Tibial nerve (tissue), 4 donors: Measurements from ENCODE around the gene ADGRL3. TPM values are rescaled to one million over a fixed set of nuclear protein-coding genes. Genes with fewer than 3 reads are reported as not detected.

Experiments used
- DNase-seq, 2 donors: peaks; one replicate each; pipeline ENCODE4 v3.0.0-alpha.2; 2019; ENCODE audit warnings: low spot score in 2 of 2
- H3K27ac ChIP-seq, 4 donors: fragments of 200-600 bp; sonication (generic) in 3 of 4; one replicate each; pipeline ENCODE4 v1.5.1; 2017 to 2019; ENCODE audit warnings: mild to moderate bottlenecking in 1 of 4
- H3K27me3 ChIP-seq, 2 donors: fragments of 200-600 bp; sonication (generic) in 1 of 2; one replicate each; pipeline versions ENCODE4 v1.5.1 to v1.6.0; 2017 to 2019
- H3K36me3 ChIP-seq, 3 donors: fragments of 200-600 bp; sonication (generic); one replicate each; pipeline ENCODE4 v1.5.1; 2018 to 2019
- H3K4me1 ChIP-seq, 4 donors: fragments of 200-600 bp; sonication (generic) in 3 of 4; one replicate each; pipeline ENCODE4 v1.5.1; 2017 to 2019
- H3K4me3 ChIP-seq, 4 donors: fragments of 200-600 bp; sonication (generic) in 3 of 4; one replicate each; pipeline ENCODE4 v1.5.1; 2017 to 2019; ENCODE audit warnings: mild to moderate bottlenecking in 1 of 4, moderate library complexity in 1 of 4
- H3K9me3 ChIP-seq, 4 donors: fragments of 200-600 bp; sonication (generic) in 3 of 4; one replicate each; pipeline ENCODE4 v1.5.1; 2017 to 2019
- CTCF ChIP-seq, 5 experiments: fragments of 200-600 bp in 3 of 5; fragments of 450-650 bp in 2 of 5; sonication (generic) in 3 of 5; IDR thresholded peaks; one replicate each; pipeline ENCODE4 v1.5.1; 2016 to 2019; ENCODE audit warnings: antibody characterized with exemption in 5 of 5, mild to moderate bottlenecking in 3 of 5, moderate library complexity in 2 of 5
- EP300 ChIP-seq, 2 donors: sonication (generic); formaldehyde crosslinking; IDR thresholded peaks; one replicate each; pipeline ENCODE4 v1.6.1; 2017; ENCODE audit warnings: antibody characterized with exemption in 2 of 2, mild to moderate bottlenecking in 1 of 2
- POLR2A ChIP-seq, 2 donors: fragments of 450-650 bp; IDR thresholded peaks; one replicate each; pipeline ENCODE4 v1.6.1; 2017; ENCODE audit warnings: antibody characterized with exemption in 2 of 2, mild to moderate bottlenecking in 2 of 2, moderate library complexity in 2 of 2
- WGBS, 2 donors: methylation state at CpG; one replicate each; pipeline ENCODE4 v1.1.5; 2018; 5-methylcytosine and 5-hydroxymethylcytosine counted together
- total RNA-seq, 4 donors: library from RNA; depleted of rRNA; stranded (reverse); fragments of >200 nt; gene quantifications; one replicate each; pipeline ENCODE4 v1.1.0, GENCODE V29; 2016

Gene ADGRL3
- total RNA-seq, 4 donors from 2014 or later: 20.1 to 51.3 (median 28.2) TPM

- DNase-seq: no peak
- H3K9me3 ChIP-seq: no peaks in the 10 kb centered on the region
- WGBS, 2 donors: 58% methylated on average over 4 of the region's 4 CpGs
- no peak overlapping the region for H3K4me3 ChIP-seq
- H3K27ac ChIP-seq: no peak overlapping the region
- H3K27me3 ChIP-seq: no peaks in the 10 kb centered on the region
- TF ChIP-seq EP300 (IDR thresholded peaks at IDR 0.05) (no peak), POLR2A (IDR thresholded peaks at IDR 0.05) (no peak), CTCF (IDR thresholded peaks at IDR 0.05) (no peak)
- peaks cover 0 to 18% (median 0%) of the 10 kb centered on the region in 4 donors for H3K4me1 ChIP-seq
- H3K36me3 ChIP-seq: no peaks in the 10 kb centered on the region
Measured at GRCh38 chr4:61922766-61923165, 722.6 kb downstream of the ADGRL3 start.

GRCh38 chr4:61923179-61923578 lies 723.1 kb downstream of the ADGRL3 start:
- no peak overlapping the region for H3K4me3 ChIP-seq
- DNase-seq: no peak
- TF ChIP-seq EP300 (IDR thresholded peaks at IDR 0.05) (no peak), CTCF (IDR thresholded peaks at IDR 0.05) (no peak), POLR2A (IDR thresholded peaks at IDR 0.05) (no peak)
- no peaks in the 10 kb centered on the region for H3K27me3 ChIP-seq
- H3K36me3 ChIP-seq: no peaks in the 10 kb centered on the region
- 19 to 26% methylated on average over 3 of the region's 3 CpGs for WGBS, 2 donors
- peaks cover 0 to 18% (median 0%) of the 10 kb centered on the region in 4 donors for H3K4me1 ChIP-seq
- H3K27ac ChIP-seq: no peak overlapping the region
- no peaks in the 10 kb centered on the region for H3K9me3 ChIP-seq

DNA sequence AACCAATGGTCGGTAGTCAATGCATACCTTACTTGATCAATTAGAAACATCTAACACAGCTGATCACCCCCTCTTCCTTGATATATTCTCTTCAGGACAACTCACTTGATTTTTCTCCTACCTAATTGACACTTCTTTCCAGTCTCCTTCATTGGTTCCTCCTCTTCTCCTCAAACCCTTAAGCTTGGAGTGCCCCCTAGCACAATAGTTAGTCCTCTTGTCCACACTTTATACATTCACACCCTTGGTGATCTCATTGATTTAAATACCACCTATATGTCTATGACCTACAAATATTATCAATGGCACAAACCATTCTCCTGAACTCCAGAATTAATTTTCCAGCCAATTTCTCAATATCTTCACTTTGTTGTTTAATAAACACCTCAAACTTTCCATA lies 724.0 kb downstream of the ADGRL3 start:
- TF ChIP-seq CTCF (IDR thresholded peaks at IDR 0.05) (no peak), POLR2A (IDR thresholded peaks at IDR 0.05) (no peak), EP300 (IDR thresholded peaks at IDR 0.05) (no peak)
- H3K4me1 ChIP-seq: peaks cover 0 to 18% (median 0%) of the 10 kb centered on the region in 4 donors
- H3K36me3 ChIP-seq: no peaks in the 10 kb centered on the region
- no peak overlapping the region for H3K27ac ChIP-seq
- no peak for DNase-seq
- H3K9me3 ChIP-seq: no peaks in the 10 kb centered on the region
- no peak overlapping the region for H3K4me3 ChIP-seq
- WGBS, 2 donors: 86 to 98% methylated on average over 1 of the region's 1 CpG
- no peaks in the 10 kb centered on the region for H3K27me3 ChIP-seq

- TF ChIP-seq POLR2A (IDR thresholded peaks at IDR 0.05): no peak
- TF ChIP-seq CTCF (IDR thresholded peaks at IDR 0.05): no peak
- TF ChIP-seq EP300 (IDR thresholded peaks at IDR 0.05): no peak
Measured at GRCh38 chr4:61933527-61933926, 733.4 kb downstream of the ADGRL3 start.

DNA sequence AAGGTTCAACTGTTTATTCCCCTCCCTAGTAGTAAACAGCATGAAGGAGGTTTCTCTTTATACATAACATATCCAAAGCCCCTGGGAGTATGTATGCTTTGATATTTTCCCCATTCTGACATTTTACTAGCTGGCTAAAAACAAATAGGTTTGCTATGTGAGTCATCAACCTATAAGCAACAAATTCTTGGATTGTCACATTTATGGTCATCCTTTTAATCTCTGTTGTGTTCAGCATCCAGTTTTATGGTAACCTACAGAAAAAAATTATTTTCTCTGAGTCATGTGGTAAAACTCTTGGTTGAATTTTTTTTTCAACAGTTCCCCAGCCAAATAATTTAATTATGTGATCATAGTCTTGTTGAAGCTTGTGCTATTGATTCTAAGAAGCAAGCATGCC lies 734.1 kb downstream of the ADGRL3 start:
- TF ChIP-seq EP300 (IDR thresholded peaks at IDR 0.05) (no peak), CTCF (IDR thresholded peaks at IDR 0.05) (no peak), POLR2A (IDR thresholded peaks at IDR 0.05) (no peak)
- DNase-seq: no peak
- Histone ChIP-seq H3K27ac (no peak overlapping the region), H3K4me1 (no peaks in the 10 kb centered on the region), H3K4me3 (no peak overlapping the region), H3K27me3 (no peaks in the 10 kb centered on the region), H3K9me3 (no peaks in the 10 kb centered on the region), H3K36me3 (no peaks in the 10 kb centered on the region)

More at GRCh38 chr4:61933527-61933926, 733.4 kb downstream of the ADGRL3 start:
- Histone ChIP-seq H3K9me3 (no peaks in the 10 kb centered on the region), H3K4me3 (no peak overlapping the region), H3K36me3 (no peaks in the 10 kb centered on the region), H3K4me1 (no peaks in the 10 kb centered on the region), H3K27ac (no peak overlapping the region), H3K27me3 (no peaks in the 10 kb centered on the region)
- WGBS, 2 donors: 39 to 41% methylated on average over 1 of the region's 1 CpG
- no peak for DNase-seq
